HepG2 (cell line): ENCODE results near the gene TMEM270. TPM values are rescaled to one million over a fixed set of nuclear protein-coding genes. Genes with fewer than 3 reads are reported as not detected.

Experiments
- ARID5B ChIP-seq: IDR thresholded peaks from 2 replicates; pipeline ENCODE4 v1.4.0; 2020; ENCODE audit warnings: mild to moderate bottlenecking, missing genetic modification reagents
- HOXA3 ChIP-seq: sonication (generic); formaldehyde crosslinking; IDR thresholded peaks from 2 replicates; pipeline ENCODE4 v1.5.0; 2020; ENCODE audit warnings: missing genetic modification reagents
- KLF16 ChIP-seq, 2 experiments: sonication (generic) in 1 of 2; formaldehyde crosslinking in 1 of 2; IDR thresholded peaks; 2 replicates each; pipeline versions ENCODE4 v1.6.1 to v1.8.0; 2016 to 2023; ENCODE audit warnings: missing genetic modification reagents in 2 of 2, missing compliant biosample characterization in 1 of 2
- MATR3 ChIP-seq: sonication (generic); formaldehyde crosslinking; IDR thresholded peaks from 2 replicates; pipeline ENCODE4 v1.4.0; 2020; ENCODE audit warnings: missing genetic modification reagents
- MAZ ChIP-seq, 2 experiments: sonication (generic) in 1 of 2; formaldehyde crosslinking in 1 of 2; IDR thresholded peaks; 2 replicates each; pipeline versions ENCODE4 v1.5.0 to v1.6.1; 2012 to 2020; ENCODE audit warnings: low read depth in 2 of 2, mild to moderate bottlenecking in 2 of 2, borderline replicate concordance in 1 of 2, improper control_type of control experiment in 1 of 2, low read length in 1 of 2, missing genetic modification reagents in 1 of 2, moderate library complexity in 1 of 2
- NR2C2 ChIP-seq: sonication (generic); formaldehyde crosslinking; IDR thresholded peaks from 2 replicates; pipeline ENCODE4 v1.4.0; 2020; ENCODE audit warnings: missing genetic modification reagents, mild to moderate bottlenecking, moderate library complexity, borderline replicate concordance
- NR2F1 ChIP-seq, 2 experiments: fragments of 450-650 bp in 1 of 2; formaldehyde crosslinking in 1 of 2; IDR thresholded peaks; 2 replicates each; pipeline versions ENCODE4 v1.5.0 to v1.6.1; 2016 to 2020; ENCODE audit warnings: mild to moderate bottlenecking in 1 of 2, missing compliant biosample characterization in 1 of 2, missing genetic modification reagents in 1 of 2, moderate library complexity in 1 of 2
- PBX2 ChIP-seq: IDR thresholded peaks from 2 replicates; pipeline ENCODE4 v1.6.1; 2016; ENCODE audit warnings: control low read depth
- PCBP2 ChIP-seq: fragments of 200-400 bp; formaldehyde crosslinking; optimal IDR thresholded peaks from 2 replicates; pipeline ENCODE3; 2018; ENCODE audit warnings: low read length, low read depth; ENCODE audit not compliant: poor library complexity, severe bottlenecking
- SKIL ChIP-seq: sonication (generic); formaldehyde crosslinking; IDR thresholded peaks from 2 replicates; pipeline ENCODE4 v1.8.0; 2022; ENCODE audit warnings: missing genetic modification reagents, mild to moderate bottlenecking, moderate library complexity, borderline replicate concordance
- SNAPC2 ChIP-seq: sonication (generic); formaldehyde crosslinking; IDR thresholded peaks from 2 replicates; pipeline ENCODE4 v1.8.1; 2022; ENCODE audit warnings: mild to moderate bottlenecking, missing genetic modification reagents
- YEATS2 ChIP-seq: sonication (generic); formaldehyde crosslinking; IDR thresholded peaks from 2 replicates; pipeline ENCODE4 v1.4.0; 2020; ENCODE audit warnings: missing genetic modification reagents, borderline replicate concordance
- ZMYM3 ChIP-seq: sonication (generic); formaldehyde crosslinking; IDR thresholded peaks from 2 replicates; pipeline ENCODE4 v1.5.1; 2020; ENCODE audit warnings: mild to moderate bottlenecking, missing genetic modification reagents
- ZNF331 ChIP-seq: sonication (generic); formaldehyde crosslinking; IDR thresholded peaks from 2 replicates; pipeline ENCODE4 v1.4.0; 2020; ENCODE audit warnings: missing genetic modification reagents
- ZNF451 ChIP-seq: sonication (generic); formaldehyde crosslinking; IDR thresholded peaks from 2 replicates; pipeline ENCODE4 v1.5.0; 2020; ENCODE audit warnings: mild to moderate bottlenecking, missing genetic modification reagents
- ZNF501 ChIP-seq: sonication (generic); formaldehyde crosslinking; IDR thresholded peaks from 2 replicates; pipeline ENCODE4 v1.5.1; 2020; ENCODE audit warnings: mild to moderate bottlenecking, moderate library complexity, missing genetic modification reagents
- ZNF567 ChIP-seq: sonication (generic); formaldehyde crosslinking; IDR thresholded peaks from 2 replicates; pipeline ENCODE4 v1.8.1; 2023; ENCODE audit warnings: mild to moderate bottlenecking, missing genetic modification reagents, borderline replicate concordance
- ZNF574 ChIP-seq: sonication (generic); formaldehyde crosslinking; IDR thresholded peaks from 2 replicates; pipeline ENCODE4 v1.4.0; 2020; ENCODE audit warnings: missing genetic modification reagents
- ZNF724P ChIP-seq: sonication (generic); formaldehyde crosslinking; IDR thresholded peaks from 2 replicates; pipeline ENCODE4 v1.8.0; 2022; ENCODE audit warnings: missing genetic modification reagents, borderline replicate concordance
- polyA plus RNA-seq, 8 experiments: library from polyadenylated mRNA; depleted of rRNA in 3 of 8; stranded (reverse) in 7 of 8; unstranded in 1 of 8; fragments of >200 nt; fragmentation: Illumina TruSeq in 4 of 8; extraction: Trizol in 4 of 8; gene quantifications; 2 replicates each; pipeline versions ENCODE4 v1.2.1 to v1.2.3, GENCODE V29; 2011 to 2016; ENCODE audit warnings: low read depth in 4 of 8, missing spikeins in 1 of 8, mixed read lengths in 1 of 8; ENCODE audit not compliant: insufficient read depth in 1 of 8
- total RNA-seq, 5 experiments: library from RNA; depleted of rRNA; stranded (reverse); fragments of >200 nt; fragmentation: Illumina TruSeq; extraction: Trizol; gene quantifications; 2 replicates each; pipeline ENCODE4 v1.2.3, GENCODE V29; 2016; ENCODE audit warnings: low read depth in 1 of 5

The TMEM270 gene
- total and polyA plus RNA-seq, 2 of the 13 experiments (the other 11 are each of a cell fraction or from before 2014, with no cell fraction given) = not detected

GRCh38 chr7:73870041-73870492, 9.1 kb downstream of the TMEM270 start (continued):
- TF ChIP-seq NR2F1 (CRISPR knock-in tag; IDR thresholded peaks at IDR 0.05) (peak; percentile 33 to 82; a peak in 2 of 4 replicates), SNAPC2 (CRISPR knock-in tag) (0 out of 2 replicates have a peak, but pooled peaks have one; percentile 38), PBX2 (CRISPR knock-in tag) (no peak), MAZ (IDR thresholded peaks at IDR 0.05; ENCODE audit: borderline replicate concordance, low read depth, low read length) (no peak), MAZ (CRISPR knock-in tag; IDR thresholded peaks at IDR 0.05; ENCODE audit: low read depth) (0 out of 2 replicates have a peak, but pooled peaks have one; percentile 54), ZMYM3 (CRISPR knock-in tag) (peak; percentile 54; the same call in 1 of the 2 replicates), ZNF567 (no peak), YEATS2 (peak; percentile 36; the same call in 1 of the 2 replicates), ZNF451 (peak; percentile 67; the same call in 1 of the 2 replicates), ZNF501 (CRISPR knock-in tag) (peak; percentile 65; the same call in 1 of the 2 replicates), ZNF331 (peak; percentile 72; the same call in 1 of the 2 replicates), PCBP2 (no peak), KLF16 (CRISPR knock-in tag; IDR thresholded peaks at IDR 0.05) (peak in 1 of 2 experiments; percentile 34; a peak in 1 of 4 replicates), ZNF724P (no peak), SKIL (CRISPR knock-in tag) (peak; percentile 94), ARID5B (CRISPR knock-in tag) (peak; percentile 89), ZNF574 (CRISPR knock-in tag) (peak; percentile 39; the same call in 1 of the 2 replicates), MATR3 (CRISPR knock-in tag) (no peak), NR2C2 (CRISPR knock-in tag) (peak; percentile 71; the same call in 1 of the 2 replicates), HOXA3 (CRISPR knock-in tag) (peak; percentile 63)
